Natural killer cell (primary cell): ENCODE results near the gene CACNA2D3. TPM values are rescaled to one million over a fixed set of nuclear protein-coding genes. Genes with fewer than 3 reads are reported as not detected.
"Not testable (repeated sequence)": the region's sequence is repeated elsewhere in the genome, so short reads cannot be mapped to it uniquely, and the experiment has no call there.

Experiments
- ATAC-seq, 3 donors: fragments of 150-1000 bp in 2 of 3; fragments of 200-7000 bp in 1 of 3; cut with Tn5 transposase; 1 replicate in 1 of 3; 2 replicates in 2 of 3; pipeline ENCODE4 v1.10.0; 2021; ENCODE audit warnings: mild to moderate bottlenecking in 2 of 3, moderate library complexity in 2 of 3
- DNase-seq, 2 donors: peaks; one replicate each; pipeline versions ENCODE4 v3.0.0 to v3.0.0-alpha.2; 2013 to 2021; ENCODE audit warnings: mixed read lengths in 1 of 2
- H3K27ac ChIP-seq: one replicate; pipeline ENCODE4 v1.5.1; 2013; ENCODE audit warnings: mild to moderate bottlenecking, low read length
- H3K27me3 ChIP-seq: one replicate; pipeline ENCODE4 v1.6.1; 2013; ENCODE audit warnings: low read length; ENCODE audit not compliant: control insufficient read depth, insufficient read depth
- H3K36me3 ChIP-seq: one replicate; pipeline ENCODE4 v1.6.1; 2013; ENCODE audit warnings: low read length; ENCODE audit not compliant: control insufficient read depth, insufficient read depth
- H3K4me1 ChIP-seq: one replicate; pipeline ENCODE4 v1.6.1; 2013; ENCODE audit warnings: low read length; ENCODE audit not compliant: control insufficient read depth, insufficient read depth
- H3K4me3 ChIP-seq: one replicate; pipeline ENCODE4 v1.5.1; 2013; ENCODE audit warnings: low read length
- H3K9me3 ChIP-seq: one replicate; pipeline ENCODE4 v1.6.1; 2013; ENCODE audit warnings: low read length; ENCODE audit not compliant: control insufficient read depth, insufficient read depth
- H3K27ac Mint-ChIP-seq, 2 donors: one replicate each; pipeline ENCODE4 v1.8.0; 2022; ENCODE audit warnings: mild to moderate bottlenecking in 2 of 2, mixed read lengths in 2 of 2, moderate library complexity in 1 of 2
- H3K27me3 Mint-ChIP-seq, 2 donors: one replicate each; pipeline ENCODE4 v1.8.0; 2022; ENCODE audit warnings: low read depth in 2 of 2, mixed read lengths in 2 of 2
- H3K36me3 Mint-ChIP-seq: one replicate; pipeline ENCODE4 v1.8.0; 2022; ENCODE audit warnings: mixed read lengths
- H3K4me1 Mint-ChIP-seq, 2 donors: one replicate each; pipeline ENCODE4 v1.8.0; 2022; ENCODE audit warnings: mixed read lengths in 2 of 2
- H3K4me3 Mint-ChIP-seq: one replicate; pipeline ENCODE4 v1.8.0; 2022; ENCODE audit warnings: mild to moderate bottlenecking, moderate library complexity, mixed read lengths
- H3K9me3 Mint-ChIP-seq, 2 donors: one replicate each; pipeline ENCODE4 v1.8.0; 2022; ENCODE audit warnings: mixed read lengths in 2 of 2
- CTCF ChIP-seq: fragments of 200-600 bp; IDR thresholded peaks from one replicate; pipeline ENCODE4 v1.8.0; 2022; ENCODE audit warnings: antibody characterized with exemption
- WGBS: methylation state at CpG from one replicate; pipeline ENCODE4 v1.1.7; 2013; ENCODE audit warnings: missing lambda C conversion rate; ENCODE audit not compliant: insufficient coverage; 5-methylcytosine and 5-hydroxymethylcytosine counted together
- intact Hi-C: fragments of 100-400 bp; cut with micrococcal nuclease; formaldehyde crosslinking; loops from one replicate; pipeline ENCODE4 v1.14.2; 2022
- total RNA-seq, 4 donors: library from RNA; stranded (reverse); fragments of 120-200 nt in 1 of 4; gene quantifications; one replicate each; pipeline versions ENCODE4 v1.2.3 to v1.2.4, GENCODE V29; 2013 to 2022

CACNA2D3 gene
- total RNA-seq, 3 donors from 2014 or later (not counting 1 experiment from before 2014, with no cell fraction given), result 0.49 TPM; not detected in 2

- H3K4me3 Mint-ChIP-seq, result no peak overlapping the region
- no peak for ATAC-seq
- no peaks in the 10 kb centered on the region for H3K36me3 Mint-ChIP-seq
- H3K27ac Mint-ChIP-seq, result no peak overlapping the region
- Histone ChIP-seq H3K4me3 (no peak overlapping the region), H3K27ac (no peak overlapping the region), H3K36me3 (no peaks in the 10 kb centered on the region), H3K27me3 (no peaks in the 10 kb centered on the region), H3K9me3 (peaks cover 3% of the 10 kb centered on the region), H3K4me1 (peaks cover 12% of the 10 kb centered on the region)
- 91% methylated on average over 3 of the region's 3 CpGs for WGBS
- no peaks in the 10 kb centered on the region for H3K4me1 Mint-ChIP-seq
- no peak for DNase-seq
- H3K27me3 Mint-ChIP-seq, result no peaks in the 10 kb centered on the region
- H3K9me3 Mint-ChIP-seq, result peaks cover 8 to 15% of the 10 kb centered on the region in 2 donors
- no peak for TF ChIP-seq CTCF
- intact Hi-C loops, result no loop called here
Observed at GRCh38 chr3:54969652-54970051, 847.3 kb downstream of the CACNA2D3 start.

- no peak for DNase-seq
- ATAC-seq, result no peak
- H3K36me3 Mint-ChIP-seq, result no peaks in the 10 kb centered on the region
- WGBS, result 100% methylated on average over 1 of the region's 1 CpG
- TF ChIP-seq CTCF, result no peak
- H3K4me3 ChIP-seq, result no peak overlapping the region
- H3K27ac Mint-ChIP-seq, result no peak overlapping the region
- H3K27me3 Mint-ChIP-seq, result no peaks in the 10 kb centered on the region
- H3K27ac ChIP-seq, result no peak overlapping the region
- no peak overlapping the region for H3K4me3 Mint-ChIP-seq
- H3K9me3 ChIP-seq, result peaks cover 2% of the 10 kb centered on the region
- H3K4me1 ChIP-seq, result peaks cover 5% of the 10 kb centered on the region
- H3K9me3 Mint-ChIP-seq, result peaks cover 8 to 11% of the 10 kb centered on the region in 2 donors
- no peaks in the 10 kb centered on the region for H3K36me3 ChIP-seq
- intact Hi-C loops, result no loop called here
- no peaks in the 10 kb centered on the region for H3K27me3 ChIP-seq
- H3K4me1 Mint-ChIP-seq, result no peaks in the 10 kb centered on the region
Observed at GRCh38 chr3:54970895-54971294, 848.5 kb downstream of the CACNA2D3 start.

GRCh38 chr3:54977439-54977838 lies 855.1 kb downstream of the CACNA2D3 start:
- H3K9me3 Mint-ChIP-seq, result peaks cover 8% of the 10 kb centered on the region in 2 donors
- H3K36me3 Mint-ChIP-seq, result no peaks in the 10 kb centered on the region
- DNase-seq (no peak), ATAC-seq (no peak)
- no peaks in the 10 kb centered on the region for H3K27me3 ChIP-seq
- H3K27me3 Mint-ChIP-seq, result no peaks in the 10 kb centered on the region
- WGBS, result 89% methylated on average over 1 of the region's 1 CpG
- TF ChIP-seq CTCF, result no peak
- H3K4me3 ChIP-seq, result no peak overlapping the region
- H3K4me1 ChIP-seq, result no peaks in the 10 kb centered on the region
- no peaks in the 10 kb centered on the region for H3K9me3 ChIP-seq
- H3K4me1 Mint-ChIP-seq, result no peaks in the 10 kb centered on the region
- no peak overlapping the region for H3K4me3 Mint-ChIP-seq
- no peak overlapping the region for H3K27ac Mint-ChIP-seq
- no peaks in the 10 kb centered on the region for H3K36me3 ChIP-seq
- intact Hi-C loops, result no loop called here
- H3K27ac ChIP-seq, result no peak overlapping the region

- H3K27ac ChIP-seq, H3K9me3 Mint-ChIP-seq, ATAC-seq, H3K27me3 ChIP-seq, H3K27me3 Mint-ChIP-seq, intact Hi-C loops, H3K27ac Mint-ChIP-seq, H3K4me3 Mint-ChIP-seq, H3K4me3 ChIP-seq, H3K9me3 ChIP-seq, H3K4me1 ChIP-seq, H3K4me1 Mint-ChIP-seq, H3K36me3 Mint-ChIP-seq, DNase-seq, H3K36me3 ChIP-seq: not testable (repeated sequence)
- 63% methylated on average over 3 of the region's 4 CpGs for WGBS
Observed at GRCh38 chr3:54977946-54978345, 855.6 kb downstream of the CACNA2D3 start.
